Ramos (cell line): ENCODE results near the gene CLASRP.

Experiments used
- in situ Hi-C: fragments of 300-500 bp; cut with MboI; formaldehyde crosslinking; loops from one replicate; pipeline ENCODE4 v1.14.3; 2022; ENCODE audit warnings: low sequenced_read_pairs; ENCODE audit not compliant: unreplicated experiment

The CLASRP gene

DNA sequence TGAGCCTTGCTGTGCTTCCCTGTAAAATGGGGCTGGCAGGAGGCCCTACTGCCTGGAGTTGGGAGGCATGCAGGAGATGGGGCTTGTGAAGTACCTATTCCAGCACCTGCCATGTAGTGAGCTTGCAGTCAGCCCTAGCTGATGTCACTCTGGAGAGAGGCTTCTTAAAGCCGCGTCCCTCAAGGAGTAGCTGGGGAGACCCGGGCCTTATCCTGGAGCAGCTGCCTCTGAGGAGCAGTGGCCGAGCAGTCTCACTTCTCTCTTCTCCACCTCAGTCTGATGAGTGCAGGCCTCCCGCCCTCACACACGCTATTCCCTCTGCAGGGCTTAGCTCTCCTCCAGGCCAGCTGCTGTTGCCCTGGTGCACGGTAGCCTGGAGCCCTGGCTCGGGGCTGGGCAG, 18.0 kb downstream of the CLASRP start:
- in situ Hi-C loops, result loop anchor here (5.0 to 25.0 kb wide), 3 partner anchors 65 to 1295 kb away; partner anchors contain the start of genes APOE and SMG9

DNA sequence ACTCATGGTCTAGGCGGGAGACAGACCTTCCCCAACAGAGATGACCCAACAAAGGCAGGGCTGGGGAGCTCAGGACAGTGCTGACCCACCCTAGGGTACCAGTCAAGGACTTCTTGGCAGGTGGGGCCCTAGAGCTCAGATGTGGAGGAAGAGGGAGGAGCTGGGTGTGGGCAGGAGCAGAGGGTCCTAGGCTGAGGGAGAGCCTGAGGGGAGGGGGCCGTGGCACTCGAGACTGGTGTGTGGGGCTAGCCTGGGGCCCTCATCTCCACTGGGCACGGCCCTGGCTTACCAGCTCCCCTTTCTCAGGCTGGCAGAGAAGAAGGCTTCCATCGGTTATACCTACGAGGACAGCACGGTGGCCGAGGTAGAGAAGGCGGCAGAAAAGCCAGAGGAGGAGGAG, 18.6 kb downstream of the CLASRP start:
- in situ Hi-C loops, result loop anchor here (5.0 to 25.0 kb wide), 3 partner anchors 65 to 1295 kb away; partner anchors contain the start of genes APOE and SMG9

- in situ Hi-C loops, result loop anchor here (5.0 to 25.0 kb wide), 3 partner anchors 66 to 1296 kb away; partner anchors contain the start of genes APOE and SMG9
Observed at GRCh38 chr19:45058622-45059159, 19.8 kb downstream of the CLASRP start.

GRCh38 chr19:45059258-45059965, 20.6 kb downstream of the CLASRP start:
- in situ Hi-C loops, result loop anchor here (5.0 to 25.0 kb wide), 3 partner anchors 67 to 1297 kb away; partner anchors contain the start of genes APOE and SMG9

DNA sequence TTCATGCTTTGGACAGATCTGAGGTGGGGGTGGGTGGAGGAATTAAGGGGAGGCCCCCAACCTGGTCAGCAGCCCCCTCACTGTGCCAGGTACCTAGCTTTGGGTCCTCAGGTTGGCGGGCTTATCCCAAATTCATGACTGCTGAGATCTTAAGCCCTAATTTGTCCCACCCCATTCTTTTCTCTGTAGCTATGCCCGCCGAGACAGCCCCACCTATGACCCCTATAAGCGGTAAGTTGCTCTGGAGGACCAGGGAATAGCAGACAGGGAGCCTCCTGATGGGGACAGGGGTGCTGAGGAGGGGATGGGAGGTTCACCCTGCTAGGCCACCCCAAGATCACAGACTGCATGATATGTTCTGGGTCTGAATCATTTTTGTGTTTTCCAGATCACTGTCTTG, 23.1 kb downstream of the CLASRP start:
- in situ Hi-C loops, result loop anchor here (25.0 kb wide), 1 partner anchor 1300 kb away; the partner anchor contains the start of gene SMG9

- in situ Hi-C loops, result loop anchor here (25.0 kb wide), 1 partner anchor 1302 kb away; the partner anchor contains the start of gene SMG9
Observed at GRCh38 chr19:45063851-45064801, 25.3 kb downstream of the CLASRP start.

DNA sequence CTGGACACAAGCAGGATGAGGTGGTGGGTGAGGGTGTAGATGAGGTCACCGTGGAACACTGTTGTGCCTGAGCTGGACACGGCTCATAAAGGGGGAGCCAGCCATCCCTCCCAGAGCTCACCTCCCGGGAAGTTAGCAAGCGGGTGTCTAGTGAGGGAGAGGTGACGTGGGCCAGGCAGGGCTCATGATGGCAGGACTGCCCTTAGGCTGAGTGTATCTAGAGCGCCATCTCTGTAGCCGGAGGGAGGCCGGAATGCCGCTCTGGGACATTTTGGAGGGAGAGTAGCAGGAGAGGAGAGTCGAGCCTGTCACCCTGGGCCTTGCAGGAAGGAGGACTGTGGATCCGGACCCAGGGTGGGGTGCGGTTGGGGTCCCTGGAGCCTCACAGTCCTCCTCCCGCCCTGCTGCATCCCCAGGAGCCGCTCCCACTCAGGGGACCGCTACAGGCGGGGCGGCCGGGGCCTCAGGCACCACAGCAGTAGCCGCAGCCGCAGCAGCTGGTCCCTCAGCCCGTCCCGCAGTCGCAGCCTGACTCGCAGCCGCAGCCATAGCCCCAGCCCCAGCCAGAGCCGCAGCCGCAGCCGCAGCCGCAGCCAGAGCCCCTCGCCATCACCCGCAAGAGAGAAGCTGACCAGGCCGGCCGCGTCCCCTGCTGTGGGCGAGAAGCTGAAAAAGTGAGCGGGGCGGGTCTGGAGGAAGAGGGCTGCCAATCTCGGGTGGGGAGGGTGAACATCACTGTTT, 28.2 kb downstream of the CLASRP start:
- in situ Hi-C loops, result loop anchor here (25.0 kb wide), 1 partner anchor 1305 kb away; the partner anchor contains the start of gene SMG9

DNA sequence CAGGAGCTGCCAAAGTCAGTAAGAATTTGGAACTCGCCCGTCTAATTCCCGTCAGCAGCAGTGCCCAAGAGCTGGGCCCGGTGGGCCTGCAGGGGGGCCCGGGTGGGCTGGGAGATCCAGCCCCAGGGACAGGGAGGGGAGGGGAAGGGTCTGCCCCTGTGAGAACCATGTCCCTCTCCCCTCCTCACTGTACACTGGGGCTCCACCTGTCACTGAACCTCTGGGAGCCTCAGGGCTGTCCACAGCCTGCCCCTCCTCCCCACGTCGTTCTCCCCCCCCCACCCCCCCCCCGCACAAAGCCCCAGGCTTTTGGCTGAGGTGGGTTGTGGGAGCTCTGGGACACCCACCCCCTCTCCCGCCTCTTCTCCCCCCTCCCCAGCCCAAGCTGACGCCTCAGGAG, 29.2 kb downstream of the CLASRP start:
- in situ Hi-C loops, result loop anchor here (25.0 kb wide), 1 partner anchor 1306 kb away; the partner anchor contains the start of gene SMG9

DNA sequence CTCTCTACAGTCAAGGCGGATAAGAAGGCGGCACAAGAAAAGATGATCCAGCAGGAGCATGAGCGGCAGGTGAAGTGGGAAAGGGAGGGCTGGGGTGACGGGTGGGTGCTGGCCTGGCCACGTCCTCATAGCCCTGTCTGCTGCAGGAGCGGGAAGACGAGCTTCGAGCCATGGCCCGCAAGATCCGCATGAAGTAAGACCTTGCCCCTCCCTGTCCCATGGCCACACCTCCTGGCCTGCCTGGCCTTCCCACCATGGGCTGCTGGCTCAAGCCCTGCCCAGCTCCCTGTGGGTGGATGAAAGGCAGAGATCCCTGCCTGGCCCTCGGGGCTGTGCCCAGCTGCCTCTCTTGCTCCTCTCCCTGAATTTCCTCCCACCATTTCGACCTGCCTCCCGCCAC, 30.2 kb downstream of the CLASRP start:
- in situ Hi-C loops, result loop anchor here (25.0 kb wide), 1 partner anchor 1307 kb away; the partner anchor contains the start of gene SMG9

- in situ Hi-C loops, result loop anchor here (25.0 kb wide), 1 partner anchor 1308 kb away; the partner anchor contains the start of gene SMG9
Observed at GRCh38 chr19:45070214-45070613, 31.4 kb downstream of the CLASRP start.

- in situ Hi-C loops, result loop anchor here (25.0 kb wide), 1 partner anchor 1309 kb away; the partner anchor contains the start of gene SMG9
Observed at GRCh38 chr19:45070861-45071544, 32.2 kb downstream of the CLASRP start.

DNA sequence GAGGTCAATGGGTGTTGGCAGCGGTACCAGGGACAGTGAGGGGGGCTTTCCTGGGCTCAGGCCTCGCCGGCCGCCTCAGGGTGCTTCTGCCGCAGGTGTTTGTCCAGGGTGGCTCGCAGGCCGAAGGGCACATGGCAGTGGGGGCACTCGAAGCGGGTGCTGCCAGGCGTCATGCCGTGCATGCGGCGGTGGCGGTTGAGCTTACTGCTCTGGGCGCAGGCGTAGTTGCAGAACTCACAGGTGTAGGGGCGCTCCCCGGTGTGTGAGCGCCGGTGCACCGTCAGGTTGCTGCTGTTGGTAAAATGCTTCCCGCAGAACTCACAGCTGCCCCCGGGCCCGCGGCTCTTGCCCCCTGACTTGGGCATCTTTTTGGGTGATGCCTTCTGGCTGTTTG, 32.7 kb downstream of the CLASRP start:
- in situ Hi-C loops, result loop anchor here (25.0 kb wide), 1 partner anchor 1309 kb away; the partner anchor contains the start of gene SMG9

DNA sequence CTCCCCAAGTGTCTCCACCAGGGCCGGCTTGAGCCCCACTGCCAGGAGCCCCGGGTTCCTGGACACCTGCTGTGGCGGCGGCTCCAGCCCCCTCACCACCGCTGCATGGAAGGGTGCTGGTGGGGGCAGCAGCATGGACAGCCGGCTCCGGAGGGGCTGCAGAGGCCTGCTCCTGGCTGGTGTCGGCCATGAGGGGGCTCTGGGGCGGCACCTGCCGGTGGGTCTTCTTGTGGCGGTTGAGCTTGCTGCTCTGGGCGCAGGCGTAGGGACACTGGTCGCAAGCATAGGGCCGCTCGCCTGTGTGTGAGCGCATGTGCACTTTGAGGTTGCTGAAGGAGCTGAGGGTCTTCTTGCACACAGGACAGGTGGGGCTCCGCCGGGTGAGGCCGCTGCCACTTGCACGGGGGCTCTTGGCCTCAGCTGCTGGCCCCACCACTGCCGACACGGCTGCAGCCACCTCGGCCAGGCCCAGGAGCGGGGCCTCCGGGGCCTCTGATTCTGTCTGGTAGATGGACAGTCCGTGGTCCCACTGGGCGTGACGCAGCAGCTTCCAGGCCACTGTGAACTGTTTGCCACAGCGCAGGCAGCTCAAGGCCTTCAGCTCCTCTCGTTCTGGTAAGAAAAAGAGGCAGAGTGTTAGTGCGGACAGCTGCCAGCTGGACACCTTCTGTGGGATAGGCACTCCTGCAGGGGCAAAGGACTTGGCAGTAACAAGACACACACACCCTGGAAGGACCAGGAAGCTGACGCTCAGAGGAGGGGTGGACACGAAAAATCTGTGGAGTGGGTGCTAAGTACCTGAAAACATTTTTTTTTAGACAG, 33.3 kb downstream of the CLASRP start:
- in situ Hi-C loops, result loop anchor here (25.0 kb wide), 1 partner anchor 1310 kb away; the partner anchor contains the start of gene SMG9

DNA sequence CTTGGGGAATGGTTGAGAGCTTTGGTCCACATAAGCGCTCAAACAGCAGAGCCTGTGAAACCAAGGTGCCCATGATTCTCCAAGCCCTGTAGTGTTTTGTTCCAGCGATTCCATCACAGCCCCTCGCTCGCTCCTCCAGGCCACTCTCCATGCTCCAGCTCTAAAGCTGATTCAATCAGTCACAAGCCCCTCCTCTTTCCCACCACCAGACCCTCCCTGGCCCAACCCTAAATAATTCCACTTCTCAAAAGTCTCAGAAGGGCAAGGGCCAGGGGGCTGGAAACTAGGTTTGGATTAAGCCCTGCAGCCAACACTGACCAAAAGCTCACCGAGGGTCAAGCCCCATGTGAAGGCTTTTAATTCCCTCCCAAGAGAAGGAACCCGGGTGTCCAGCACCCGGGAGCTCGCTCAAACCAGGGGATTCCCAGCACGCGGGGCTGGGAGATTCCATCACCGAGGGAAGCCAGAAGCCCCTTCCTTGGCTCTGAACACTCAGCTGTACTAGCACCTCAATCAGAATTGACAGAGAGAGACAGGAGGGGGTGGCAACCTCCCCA, 36.0 kb downstream of the CLASRP start:
- in situ Hi-C loops, result loop anchor here (25.0 kb wide), 1 partner anchor 1313 kb away; the partner anchor contains the start of gene SMG9

DNA sequence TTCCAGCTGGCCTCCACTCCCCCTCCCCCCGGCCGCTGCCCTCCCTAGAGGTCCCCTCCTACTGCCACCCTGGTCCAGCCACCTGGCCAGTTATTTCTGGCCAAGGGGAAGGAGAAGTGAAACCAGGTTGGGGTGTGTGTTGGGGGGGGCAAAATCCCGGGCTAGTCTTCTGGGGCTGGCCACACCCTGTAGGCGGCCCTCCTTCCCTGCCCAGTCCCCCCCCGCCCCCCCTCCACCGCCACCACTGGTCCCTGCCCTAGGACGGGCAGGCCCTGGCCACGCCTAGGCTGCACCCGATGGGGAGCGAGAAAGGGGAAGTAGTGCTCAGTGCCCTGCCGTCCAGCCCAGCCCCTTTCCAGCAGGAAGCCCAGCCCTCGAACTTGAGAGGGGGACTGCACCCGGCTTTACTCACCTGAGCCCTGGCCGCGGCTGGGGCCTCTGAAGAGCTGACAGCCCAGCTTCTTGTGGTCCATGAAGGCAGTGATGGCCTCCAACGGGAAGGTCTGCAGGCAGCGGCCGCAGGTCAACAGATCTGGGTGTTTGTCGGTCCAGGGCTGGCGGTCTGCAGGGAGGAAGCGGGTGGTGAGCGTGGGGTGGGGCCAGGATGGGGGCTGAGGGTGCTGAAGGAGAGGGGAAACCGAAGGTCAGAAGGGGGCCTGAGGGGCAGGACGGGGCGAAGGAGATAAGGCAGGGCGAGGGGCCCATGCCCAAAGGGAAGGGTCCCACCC, 36.6 kb downstream of the CLASRP start:
- in situ Hi-C loops, result no loop called here

- in situ Hi-C loops, result no loop called here
Observed at GRCh38 chr19:45076029-45076850, 37.4 kb downstream of the CLASRP start, which contains the start of gene ZNF296. Gene ZNF296, minus strand, starts transcription at chr19:45076478. Its CDS starts 105 bp downstream, at chr19:45076373.
